ENCODE data around the gene SPOCD1. TPM values are rescaled to one million over a fixed set of nuclear protein-coding genes. Genes with fewer than 3 reads are reported as not detected.

The SPOCD1 gene
- total RNA-seq, 1 donor from 2014 or later = 1.1 TPM

- Mint-ChIP-seq H3K9me3 (no peaks in the 10 kb centered on the region), H3K27ac (no peak overlapping the region), H3K36me3 (no peaks in the 10 kb centered on the region), H3K4me1 (ENCODE audit: unreplicated experiment) (peaks cover 11% of the 10 kb centered on the region), H3K4me3 (no peak overlapping the region), H3K27me3 (peaks cover 10% of the 10 kb centered on the region)
- no peak for TF ChIP-seq CTCF (conservative IDR thresholded peaks at IDR 0.05)
- no peak for DNase-seq (ENCODE audit: extremely low spot score, unreplicated experiment)
Measured at GRCh38 chr1:31804098-31804497, 11.7 kb downstream of the SPOCD1 start.

- DNase-seq (ENCODE audit: extremely low spot score, unreplicated experiment) = no peak
- Mint-ChIP-seq H3K36me3 (no peaks in the 10 kb centered on the region), H3K9me3 (no peaks in the 10 kb centered on the region), H3K27me3 (peaks cover 10% of the 10 kb centered on the region), H3K4me3 (no peak overlapping the region), H3K27ac (no peak overlapping the region), H3K4me1 (ENCODE audit: unreplicated experiment) (peaks cover 14% of the 10 kb centered on the region)
- no peak for TF ChIP-seq CTCF (conservative IDR thresholded peaks at IDR 0.05)
Measured at GRCh38 chr1:31803610-31804009, 12.2 kb downstream of the SPOCD1 start.

- H3K27me3 Mint-ChIP-seq = peaks cover 13% of the 10 kb centered on the region
- no peak overlapping the region for H3K27ac Mint-ChIP-seq
- DNase-seq (ENCODE audit: extremely low spot score, unreplicated experiment) = no peak
- no peaks in the 10 kb centered on the region for H3K9me3 Mint-ChIP-seq
- H3K4me3 Mint-ChIP-seq = no peak overlapping the region
- no peak for TF ChIP-seq CTCF (conservative IDR thresholded peaks at IDR 0.05)
- H3K36me3 Mint-ChIP-seq = no peaks in the 10 kb centered on the region
- H3K4me1 Mint-ChIP-seq (ENCODE audit: unreplicated experiment) = peaks cover 15% of the 10 kb centered on the region
Measured at GRCh38 chr1:31802190-31803150, 13.4 kb downstream of the SPOCD1 start.

GRCh38 chr1:31801458-31801857 lies 14.4 kb downstream of the SPOCD1 start:
- Mint-ChIP-seq H3K9me3 (no peaks in the 10 kb centered on the region), H3K27ac (no peak overlapping the region), H3K4me1 (ENCODE audit: unreplicated experiment) (peaks cover 15% of the 10 kb centered on the region), H3K4me3 (no peak overlapping the region), H3K27me3 (peaks cover 17% of the 10 kb centered on the region), H3K36me3 (no peaks in the 10 kb centered on the region)
- TF ChIP-seq CTCF (conservative IDR thresholded peaks at IDR 0.05) = no peak
- peak; percentile 36 for DNase-seq (ENCODE audit: extremely low spot score, unreplicated experiment)

- H3K9me3 Mint-ChIP-seq = no peaks in the 10 kb centered on the region
- H3K27me3 Mint-ChIP-seq = peaks cover 17% of the 10 kb centered on the region
- no peak overlapping the region for H3K27ac Mint-ChIP-seq
- H3K4me1 Mint-ChIP-seq (ENCODE audit: unreplicated experiment) = peaks cover 15% of the 10 kb centered on the region
- H3K4me3 Mint-ChIP-seq = no peak overlapping the region
- no peaks in the 10 kb centered on the region for H3K36me3 Mint-ChIP-seq
- DNase-seq (ENCODE audit: extremely low spot score, unreplicated experiment) = no peak
- no peak for TF ChIP-seq CTCF (conservative IDR thresholded peaks at IDR 0.05)
Measured at GRCh38 chr1:31800674-31800967, 15.2 kb downstream of the SPOCD1 start.

Data from type B pancreatic cell (in vitro differentiated cells).